Raji (cell line): ENCODE data around the gene NOTCH1.

Experiments used
- POLR2A ChIP-seq: IDR thresholded peaks from 2 replicates; pipeline ENCODE4 v1.6.1; 2011; ENCODE audit warnings: low read depth, low read length, control low read depth; ENCODE audit not compliant: insufficient read depth

NOTCH1 gene

GRCh38 chr9:136544548-136544963, 1.3 kb downstream of the NOTCH1 start:
- no peak for TF ChIP-seq POLR2A

DNA sequence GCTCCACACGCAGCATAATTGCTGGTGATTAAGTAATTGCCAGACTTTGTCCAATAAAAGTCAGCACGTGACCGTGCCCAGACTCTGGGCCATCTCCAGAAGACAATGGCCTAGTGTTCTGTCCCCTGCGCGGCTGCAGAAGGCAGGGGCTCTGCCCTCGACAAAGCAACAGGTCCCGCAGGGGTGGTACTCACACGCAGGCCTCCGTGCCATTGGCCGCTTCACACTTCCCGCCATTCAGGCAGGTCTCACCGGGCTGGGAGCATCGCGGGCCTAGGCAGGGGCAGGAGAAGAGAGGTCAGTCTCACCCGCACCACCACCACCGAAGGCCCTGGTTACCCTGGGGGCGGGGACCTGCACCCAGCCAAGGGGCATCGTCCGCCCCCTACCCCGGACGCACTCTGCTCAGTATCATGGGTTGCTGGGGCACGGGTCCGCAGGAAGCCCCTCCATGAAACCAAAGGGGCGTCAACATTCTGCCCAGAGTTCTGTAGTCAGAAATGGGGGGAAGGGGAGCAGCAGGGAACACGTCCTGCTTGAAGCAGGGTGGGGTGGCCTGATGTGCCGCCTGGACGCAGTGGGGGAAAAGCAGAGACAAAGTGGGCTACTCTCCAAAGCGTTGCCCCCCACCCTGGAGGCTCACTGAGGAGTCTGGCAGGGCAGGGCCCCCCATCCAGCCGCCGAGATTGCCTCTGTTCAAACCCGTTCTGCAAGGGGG, 1.9 kb downstream of the NOTCH1 start:
- TF ChIP-seq POLR2A = no peak

DNA sequence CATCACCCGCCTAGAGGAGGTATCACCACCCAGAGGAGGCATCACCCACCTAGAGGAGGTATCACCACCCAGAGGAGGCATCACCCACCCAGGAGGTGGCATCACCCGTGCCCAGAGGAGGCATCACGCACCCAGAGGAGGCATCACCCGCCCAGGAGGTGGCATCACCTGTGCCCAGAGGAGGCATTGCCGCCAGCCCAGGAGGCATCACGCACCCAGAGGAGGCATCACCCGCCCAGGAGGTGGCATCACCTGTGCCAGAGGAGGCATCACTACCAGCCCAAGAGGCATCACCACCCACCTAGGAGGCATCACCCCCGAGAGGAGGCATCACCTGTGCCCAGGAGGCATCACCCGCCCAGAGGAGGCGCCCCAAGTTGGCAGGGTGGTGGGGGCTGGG, 2.6 kb downstream of the NOTCH1 start:
- TF ChIP-seq POLR2A = no peak

- TF ChIP-seq POLR2A = no peak
Observed at GRCh38 chr9:136542241-136543040, 3.4 kb downstream of the NOTCH1 start.

DNA sequence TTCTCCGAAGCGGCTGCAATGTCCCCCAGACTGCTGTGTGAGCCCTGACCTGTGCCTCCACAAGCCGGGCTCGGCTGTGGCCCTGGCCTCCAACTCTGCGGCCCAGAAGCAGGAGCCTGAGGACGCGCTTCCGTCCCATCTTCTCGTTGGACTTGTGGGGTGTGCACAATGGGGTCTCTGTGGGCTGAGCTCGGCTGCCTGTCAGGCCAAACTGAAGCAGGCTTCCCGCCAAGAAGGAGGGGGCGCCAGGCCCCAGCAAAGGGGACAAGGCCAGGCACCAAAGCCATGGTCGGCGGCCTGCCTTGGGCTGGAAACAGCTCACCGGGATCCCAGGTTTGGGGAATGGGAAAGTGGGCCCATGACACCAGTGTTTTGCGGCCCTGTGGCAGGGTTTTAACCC, 4.1 kb downstream of the NOTCH1 start:
- no peak for TF ChIP-seq POLR2A

DNA sequence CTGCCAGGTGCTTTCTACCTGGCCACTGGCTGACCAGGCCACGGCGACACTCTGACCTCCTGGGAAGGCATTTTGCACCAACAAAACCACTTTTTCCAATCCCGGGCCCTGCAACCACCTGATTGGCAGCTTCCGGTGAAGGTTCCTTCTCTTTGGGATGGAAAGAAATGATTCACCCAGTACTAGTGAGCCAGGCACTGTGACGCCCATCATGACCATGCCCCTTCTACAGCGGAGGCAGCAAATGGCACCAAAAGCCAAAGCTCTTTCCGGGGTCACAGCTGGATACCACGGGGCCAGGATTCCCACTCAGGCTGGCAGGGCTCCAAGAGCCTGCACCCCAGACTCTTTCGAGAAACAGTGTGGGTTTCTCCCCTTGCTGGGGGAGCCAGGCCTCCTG, 4.7 kb downstream of the NOTCH1 start:
- TF ChIP-seq POLR2A = no peak

DNA sequence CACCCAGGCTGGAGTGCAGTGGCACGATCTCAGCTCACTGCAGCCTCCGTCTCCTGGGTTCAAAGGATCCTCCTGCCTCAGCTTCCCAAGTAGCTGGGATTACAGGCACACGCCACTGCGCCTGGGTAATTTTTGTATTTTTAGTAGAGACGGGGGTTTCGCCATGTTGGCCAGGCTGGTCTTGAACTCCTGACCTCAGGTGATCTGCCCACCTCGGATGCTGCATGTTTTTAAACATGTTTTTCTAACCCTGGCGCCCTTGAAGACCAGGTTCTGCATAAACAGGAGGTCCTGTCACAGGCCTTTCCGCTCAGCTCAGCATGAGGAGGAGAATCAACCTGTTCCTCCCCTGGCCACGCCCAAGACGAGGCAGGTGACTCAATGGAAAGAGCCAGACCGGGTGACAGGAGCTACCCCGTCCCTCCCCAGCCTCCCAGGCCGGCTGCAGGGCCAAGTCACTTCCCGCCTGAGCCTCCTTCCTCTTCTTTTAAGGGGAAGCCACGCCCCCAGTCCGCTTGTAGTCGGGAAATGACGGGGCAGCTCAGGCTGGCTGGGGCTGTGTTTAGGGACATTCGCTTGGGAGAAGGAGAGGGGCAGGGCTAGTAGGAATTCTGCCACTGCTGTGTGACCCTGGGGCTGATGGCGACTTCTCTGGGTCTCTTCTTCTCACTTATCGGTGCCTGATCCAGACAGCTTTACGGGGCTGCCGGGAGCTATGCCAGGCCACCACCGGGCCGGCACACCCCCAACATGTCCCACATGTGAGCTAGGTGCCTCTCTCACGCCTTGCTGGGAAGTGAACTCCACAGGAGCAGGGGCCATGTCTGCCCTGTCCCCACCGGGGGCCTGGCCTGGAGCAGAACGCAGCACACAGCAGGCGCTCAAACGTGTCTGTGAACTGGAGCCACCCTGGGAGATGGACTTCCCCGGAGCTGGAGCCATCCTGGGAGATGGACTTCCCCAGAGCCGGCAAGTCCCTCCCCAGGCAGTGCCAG, 6.1 kb downstream of the NOTCH1 start:
- no peak for TF ChIP-seq POLR2A

GRCh38 chr9:136538599-136539426, 7.0 kb downstream of the NOTCH1 start:
- no peak for TF ChIP-seq POLR2A

- TF ChIP-seq POLR2A = no peak
Observed at GRCh38 chr9:136537896-136538598, 7.8 kb downstream of the NOTCH1 start.

DNA sequence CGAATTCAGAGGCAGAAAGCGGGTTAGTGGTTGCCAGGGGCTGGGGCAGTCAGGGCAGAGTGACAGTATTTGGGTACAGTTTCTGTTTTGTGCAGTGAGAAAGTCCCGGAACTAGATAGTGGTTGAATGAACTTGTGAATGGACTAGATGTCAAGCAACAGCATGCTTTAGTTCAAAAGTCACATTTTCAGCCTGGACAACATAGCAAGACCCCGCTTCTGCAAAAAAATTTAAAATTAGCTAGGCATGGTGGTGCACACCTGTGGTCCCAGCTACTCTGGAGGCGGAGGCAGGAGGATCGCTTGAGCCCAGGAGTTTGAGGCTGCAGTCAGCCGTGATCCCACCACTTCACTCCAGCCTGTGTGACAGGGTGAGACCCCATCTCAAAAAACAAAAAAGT, 8.4 kb downstream of the NOTCH1 start:
- no peak for TF ChIP-seq POLR2A

DNA sequence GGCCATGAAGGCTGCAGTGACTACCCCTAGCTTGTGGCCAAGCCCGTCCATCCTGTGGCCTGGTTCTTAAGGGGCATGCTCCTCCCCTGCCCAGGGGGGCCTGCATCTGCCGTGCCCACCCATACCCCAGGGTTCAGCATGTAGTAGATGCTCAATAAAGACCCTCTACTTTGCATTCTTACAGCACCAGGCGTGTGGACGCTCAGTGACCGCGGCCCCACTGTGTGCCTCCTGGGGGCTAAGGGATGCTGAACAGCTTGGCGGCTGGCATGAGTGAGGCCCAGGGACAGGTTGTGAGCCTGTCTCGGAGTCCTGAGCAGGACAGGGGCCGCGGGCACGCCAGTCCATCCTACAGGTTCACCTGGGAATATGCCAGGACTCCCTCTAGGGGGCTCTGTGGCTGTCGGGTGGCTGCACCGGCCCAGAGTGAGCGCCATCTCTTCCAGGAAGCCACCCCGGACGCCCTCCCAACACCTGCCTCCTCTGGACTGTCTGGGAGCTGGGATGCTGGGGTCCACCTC, 9.1 kb downstream of the NOTCH1 start:
- no peak for TF ChIP-seq POLR2A

DNA sequence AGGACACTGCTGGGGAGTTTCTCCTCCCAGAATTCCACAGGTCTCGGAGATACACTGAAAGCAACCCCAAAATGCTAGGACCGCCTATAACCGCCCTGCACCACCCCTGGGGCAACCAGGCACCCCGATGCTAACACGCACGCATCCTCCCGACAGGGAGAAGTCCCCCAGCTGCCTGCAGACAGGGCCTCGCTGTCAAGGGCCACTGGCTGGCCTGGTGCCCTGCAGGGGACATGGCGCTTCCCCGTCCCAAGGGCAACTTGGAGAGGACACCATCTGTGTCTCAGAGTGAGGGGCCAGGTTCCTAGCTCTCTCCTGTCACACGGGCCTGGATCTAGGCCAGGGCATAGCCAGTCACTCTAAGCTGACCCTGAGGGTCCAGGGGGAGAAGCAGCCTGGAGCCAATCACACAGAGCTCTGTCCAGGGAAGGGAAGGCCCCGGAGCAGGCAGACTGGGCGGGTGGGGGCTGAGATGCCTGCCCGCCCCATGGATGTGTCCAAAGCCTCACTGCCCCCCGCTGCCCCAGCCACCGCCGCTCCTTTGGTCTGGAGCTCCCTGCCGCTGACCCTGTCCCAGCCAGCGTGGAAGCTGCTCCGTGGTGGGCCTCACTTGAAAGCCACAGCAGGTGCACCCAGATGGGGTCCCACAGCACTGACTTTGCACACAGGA, 9.7 kb downstream of the NOTCH1 start:
- no peak for TF ChIP-seq POLR2A

GRCh38 chr9:136535070-136535469, 10.8 kb downstream of the NOTCH1 start:
- TF ChIP-seq POLR2A = no peak
